GM18517 (cell line): ENCODE measurements around the gene MFSD6.

Source experiments
- ATAC-seq: cut with Tn5 transposase; IDR thresholded peaks from one replicate; pipeline ENCODE4 v1.9.1; 2021; ENCODE audit warnings: mild to moderate bottlenecking, moderate library complexity; ENCODE audit not compliant: unreplicated experiment

MFSD6 gene

DNA sequence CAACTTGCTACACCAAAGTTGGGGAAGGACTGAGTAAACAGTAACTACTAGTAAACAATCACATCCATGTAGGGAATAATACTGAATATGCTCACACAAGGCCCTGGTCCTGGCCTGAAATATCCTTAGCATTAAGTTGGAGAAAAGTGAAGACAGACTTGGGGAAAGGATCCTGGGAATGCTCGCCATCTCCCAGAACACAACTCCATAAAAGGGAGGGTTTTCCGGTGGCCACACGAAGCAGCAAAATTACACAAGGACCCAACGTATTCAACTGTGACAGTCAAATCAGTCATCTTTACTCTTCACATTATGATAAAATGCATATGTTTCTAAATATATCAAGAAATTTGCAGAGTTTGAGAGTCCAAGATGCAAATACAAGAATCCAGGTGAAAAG lies 119.1 kb downstream of the MFSD6 start:
- no peak for ATAC-seq

DNA sequence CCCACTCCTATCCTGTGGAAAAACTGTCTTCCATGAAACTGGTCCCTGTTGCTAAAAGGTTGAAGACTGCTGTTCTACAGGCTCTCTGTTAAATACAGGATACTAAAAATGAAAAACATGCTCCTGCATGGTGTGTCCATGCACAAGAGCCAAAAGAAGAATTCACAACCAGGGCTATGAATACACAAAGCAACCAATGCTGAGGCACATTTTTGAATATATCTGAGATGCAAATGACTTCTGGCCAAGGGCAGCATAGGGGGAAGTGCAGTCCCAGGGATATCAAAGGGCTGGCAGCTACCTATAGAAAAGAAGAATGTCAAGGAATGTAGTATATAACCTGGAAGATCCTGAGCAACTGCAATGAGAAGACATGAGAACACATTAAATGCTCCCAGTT lies 119.8 kb downstream of the MFSD6 start:
- no peak for ATAC-seq

DNA sequence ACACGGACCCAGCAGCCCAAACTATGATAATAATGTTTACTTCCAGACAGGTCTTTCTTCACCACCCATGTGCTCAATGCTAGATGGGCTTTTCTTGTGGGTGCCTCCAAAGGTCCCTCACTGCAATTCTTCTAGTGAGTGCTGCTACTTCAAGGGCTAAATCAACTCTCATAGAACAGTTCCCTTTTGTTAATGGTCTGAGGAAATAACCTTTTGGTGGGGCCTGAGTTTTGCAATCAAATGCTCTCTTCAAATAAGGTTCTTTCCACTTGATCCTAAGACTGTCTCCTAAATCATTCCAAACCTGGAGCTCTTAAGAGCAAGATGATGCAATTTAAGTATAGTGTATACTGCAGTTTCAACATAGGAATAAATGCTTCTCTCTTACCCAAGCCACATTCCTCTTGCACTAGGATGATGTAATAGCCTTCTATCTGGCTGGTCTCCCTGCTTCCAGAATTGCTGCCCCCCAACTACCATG lies 120.4 kb downstream of the MFSD6 start:
- ATAC-seq: no peak

DNA sequence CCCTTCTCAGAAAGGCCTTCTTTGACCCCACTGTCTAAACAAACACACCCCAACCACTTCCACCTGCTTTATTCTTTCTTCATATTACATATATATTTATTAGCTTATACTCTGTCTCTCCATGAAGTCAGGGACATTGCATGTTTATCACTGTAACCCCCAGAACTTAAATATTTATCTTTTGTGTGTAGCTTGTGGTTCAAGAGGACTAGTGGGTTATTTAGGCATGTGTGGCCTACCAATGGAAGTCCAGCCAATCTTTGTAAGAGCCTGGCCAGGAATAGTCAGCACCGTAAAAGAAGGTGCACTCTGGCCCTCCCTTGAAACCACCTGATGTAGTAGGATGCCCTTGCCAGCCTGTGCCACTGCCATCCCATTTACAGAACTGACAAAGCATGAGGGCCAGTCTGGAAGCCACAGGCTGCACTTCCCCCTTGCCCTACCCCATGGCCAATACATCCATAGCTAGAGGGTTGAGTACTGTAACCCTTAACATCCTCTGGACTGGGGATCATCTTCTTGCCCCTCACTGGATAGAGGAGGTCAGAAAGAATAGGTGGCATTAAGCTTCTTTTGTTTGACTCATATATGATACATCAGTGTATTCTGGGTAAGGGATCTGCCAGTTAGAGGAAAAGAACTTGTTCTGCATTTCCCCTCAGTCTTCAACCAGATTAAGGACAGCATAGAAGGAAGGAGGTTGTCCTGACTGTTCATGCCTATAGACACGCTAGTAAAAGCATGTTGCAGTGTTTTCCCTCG lies 121.5 kb downstream of the MFSD6 start:
- ATAC-seq: no peak

DNA sequence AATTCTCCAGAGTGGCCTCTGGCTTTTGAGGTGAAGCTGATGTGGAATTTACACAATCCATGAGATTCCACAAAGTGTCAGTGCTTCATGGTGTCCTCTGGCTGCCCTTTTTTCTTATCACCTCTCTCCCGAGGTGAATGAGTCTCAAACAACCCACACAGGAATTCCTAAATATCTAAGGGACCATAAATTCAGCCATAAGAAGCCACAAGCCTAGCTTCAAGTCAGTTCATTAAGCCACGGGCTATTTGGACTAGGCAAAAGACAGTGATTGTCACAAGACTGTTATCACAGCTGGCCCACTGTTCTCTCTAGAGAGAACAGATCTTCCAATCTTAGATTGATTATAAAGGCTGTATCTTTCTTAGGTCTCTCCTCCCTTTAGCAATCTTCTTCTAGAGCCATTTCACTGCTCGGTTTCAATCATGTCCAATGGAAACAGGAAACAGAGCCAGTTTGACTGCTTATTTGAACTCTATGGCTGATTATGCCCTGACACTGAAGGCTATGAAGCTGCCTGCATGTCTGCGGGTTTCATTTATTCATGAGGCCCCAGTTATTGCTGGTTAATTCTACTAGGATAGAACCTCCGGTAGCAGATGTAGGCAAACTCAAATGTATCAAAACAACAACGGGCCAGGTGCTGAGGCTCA lies 122.2 kb downstream of the MFSD6 start:
- ATAC-seq: no peak

DNA sequence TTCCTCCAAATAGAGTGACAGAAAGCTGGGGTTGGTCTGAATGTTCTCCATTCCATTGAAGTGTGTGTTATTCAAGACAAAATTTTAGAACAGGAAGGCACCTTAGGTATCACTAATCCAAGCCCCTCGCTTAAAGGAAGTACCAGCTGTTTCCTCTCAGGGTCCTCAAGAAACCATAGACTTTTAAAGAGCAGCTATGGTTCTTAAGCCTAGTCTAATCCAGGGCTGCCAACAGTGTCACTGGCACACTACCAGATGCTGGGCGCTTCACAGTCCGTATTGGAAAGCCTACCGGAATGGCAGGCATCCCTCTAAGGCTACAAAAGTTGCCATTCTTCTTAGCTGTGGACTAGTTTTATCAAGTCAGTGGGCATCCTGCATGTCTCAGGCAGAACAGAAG lies 124.4 kb downstream of the MFSD6 start:
- ATAC-seq: no peak

DNA sequence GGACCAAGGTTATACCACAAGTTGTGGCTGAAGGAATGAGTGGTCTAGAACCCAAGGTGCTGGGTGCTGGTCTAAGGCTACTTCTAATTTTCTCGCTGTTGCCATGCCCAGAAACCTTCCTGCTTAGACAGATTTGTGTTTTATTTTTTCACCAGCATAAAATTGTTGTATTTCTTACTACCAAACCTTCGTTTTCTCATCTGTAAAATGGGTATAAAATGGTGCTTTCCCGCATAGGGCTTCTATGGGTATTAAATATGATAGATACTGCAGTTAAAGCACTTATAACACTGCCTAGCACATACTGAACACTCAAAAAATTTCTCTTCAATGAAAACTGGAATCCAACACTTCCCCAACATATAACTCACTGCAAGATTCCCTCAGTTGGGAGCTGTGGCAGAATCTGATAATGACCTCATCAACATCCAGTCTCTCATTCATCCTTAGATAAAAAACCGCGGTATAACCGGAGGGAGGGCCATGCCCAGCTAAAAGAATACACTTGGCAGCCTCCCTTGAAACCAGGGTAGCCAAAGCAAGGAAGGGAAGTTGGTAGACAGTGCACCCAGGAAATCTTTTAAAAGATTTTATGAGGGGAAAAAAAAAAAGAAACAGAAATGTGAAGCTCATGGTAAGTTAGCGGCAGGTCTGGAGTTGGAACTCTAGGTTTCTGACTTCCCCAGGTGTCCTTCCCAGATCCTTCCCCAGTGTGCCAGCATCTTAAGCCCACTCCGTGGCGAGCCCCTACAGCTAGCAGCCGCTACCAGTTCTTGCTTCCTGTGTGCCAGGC lies 125.2 kb downstream of the MFSD6 start:
- ATAC-seq: no peak

DNA sequence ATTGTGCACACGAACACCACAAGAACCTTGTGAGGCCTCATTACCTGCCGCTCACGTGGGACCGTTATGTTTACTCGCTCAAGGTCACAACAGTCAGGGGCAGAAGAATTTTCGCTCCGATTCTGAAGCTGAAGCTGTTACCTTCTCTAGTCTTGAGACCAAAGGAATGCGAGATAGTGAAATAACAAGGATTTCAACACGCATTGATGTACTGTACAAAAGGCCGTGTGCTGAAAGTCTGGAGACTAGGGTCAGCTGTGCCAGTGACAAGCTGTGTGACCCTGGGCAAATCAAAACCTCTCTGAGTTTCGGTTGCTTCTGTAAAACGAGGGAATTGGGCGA lies 125.8 kb downstream of the MFSD6 start:
- peak; percentile 19 for ATAC-seq

DNA sequence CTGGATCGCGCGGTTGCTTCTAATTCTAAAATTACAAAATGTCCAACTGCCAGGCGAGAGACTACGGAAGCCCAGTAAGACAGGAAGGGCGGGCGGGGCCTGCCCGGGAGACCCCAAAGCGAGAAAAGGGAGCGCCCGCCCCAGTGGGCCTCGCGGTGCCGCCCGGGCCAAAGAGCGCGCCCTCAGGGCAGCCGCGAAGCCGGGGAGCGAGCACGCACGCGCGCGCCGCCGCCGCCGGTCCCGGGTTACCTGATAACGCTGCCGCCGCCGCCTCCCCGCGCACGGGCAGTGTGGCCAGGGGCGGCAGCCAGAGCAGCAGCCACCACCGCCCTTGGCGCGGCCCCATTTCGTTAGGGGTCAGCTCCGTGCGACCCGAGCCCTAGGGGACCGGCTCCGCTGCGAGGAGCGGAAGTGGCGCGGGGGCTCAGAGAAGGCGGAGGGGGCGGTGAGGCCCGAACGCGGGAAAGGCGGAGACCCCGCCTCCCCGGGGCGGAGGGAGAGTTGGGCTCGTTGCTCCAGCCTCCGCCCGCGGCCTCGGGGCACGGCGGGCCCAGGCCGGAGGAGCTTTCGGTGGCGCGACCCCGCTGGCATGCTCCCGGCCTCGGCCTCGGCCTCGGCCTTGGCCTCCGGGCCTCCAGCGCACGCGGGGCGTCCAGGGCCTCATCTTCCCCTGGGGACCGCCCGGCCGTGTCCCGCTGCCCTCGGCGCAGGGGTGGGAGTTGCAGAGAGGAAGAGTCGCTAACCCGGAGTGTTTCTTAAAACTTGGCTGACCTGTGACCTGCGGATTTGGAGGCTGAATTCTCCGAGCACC lies 126.4 kb downstream of the MFSD6 start, which contains the start of gene NEMP2:
NEMP2 (minus strand) TSS at position 413 of the 811 bp plus-strand sequence; CDS start at position 346, 67 bp downstream.
- peak; percentile 74 for ATAC-seq

DNA sequence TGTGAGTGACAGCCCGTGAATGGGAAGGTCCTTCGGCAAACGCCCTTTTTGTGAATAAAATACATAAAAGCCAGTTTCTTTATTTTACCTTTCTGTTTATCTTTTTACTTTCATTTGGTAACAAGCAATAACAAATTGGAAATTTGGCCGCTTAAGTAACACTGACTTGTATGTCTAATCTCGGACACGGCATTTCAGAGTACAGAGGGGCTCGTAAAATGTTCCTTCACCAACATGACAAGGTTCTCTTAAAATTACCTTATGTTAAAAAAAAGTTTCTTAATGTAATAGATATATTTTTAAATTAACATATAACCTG lies 126.9 kb downstream of the MFSD6 start:
- ATAC-seq: no peak

DNA sequence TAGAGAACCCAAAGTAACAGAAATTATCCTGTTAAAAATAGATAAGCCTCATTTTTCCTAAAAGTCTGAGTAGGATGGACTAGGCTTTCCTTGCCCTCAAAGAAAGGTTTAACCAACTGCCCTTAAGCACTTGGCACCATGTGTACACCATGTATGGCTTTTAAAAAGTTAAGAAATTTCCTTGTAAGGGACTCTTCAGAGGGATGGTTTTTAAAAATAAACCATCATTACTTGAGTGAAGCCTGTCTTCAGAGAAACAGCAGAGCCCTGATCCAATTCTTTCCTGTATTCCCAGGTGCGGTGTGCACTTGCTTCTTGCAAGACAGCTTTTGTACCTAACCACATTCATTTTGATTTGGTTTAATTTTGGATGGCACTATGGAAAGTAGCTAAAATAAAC lies 127.4 kb downstream of the MFSD6 start:
- no peak for ATAC-seq

DNA sequence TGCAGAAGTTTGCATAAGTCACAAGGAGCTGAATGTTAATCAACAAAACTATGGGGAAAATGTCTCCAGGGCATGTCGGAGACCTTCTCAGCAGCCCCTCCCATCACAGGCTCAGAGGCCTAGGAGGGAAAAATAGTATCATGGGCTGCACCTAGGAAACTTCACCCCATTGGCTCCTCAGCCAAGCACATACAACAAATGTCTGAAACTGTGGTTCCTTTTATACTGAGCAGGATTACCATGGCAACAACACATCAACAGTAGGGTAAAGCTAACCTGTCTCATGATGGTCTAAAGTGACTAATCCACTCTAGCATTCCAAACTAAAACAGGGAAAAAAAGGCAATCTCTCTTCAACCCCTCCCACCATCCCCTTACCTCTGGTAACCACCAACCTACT lies 129.6 kb downstream of the MFSD6 start:
- ATAC-seq: no peak

DNA sequence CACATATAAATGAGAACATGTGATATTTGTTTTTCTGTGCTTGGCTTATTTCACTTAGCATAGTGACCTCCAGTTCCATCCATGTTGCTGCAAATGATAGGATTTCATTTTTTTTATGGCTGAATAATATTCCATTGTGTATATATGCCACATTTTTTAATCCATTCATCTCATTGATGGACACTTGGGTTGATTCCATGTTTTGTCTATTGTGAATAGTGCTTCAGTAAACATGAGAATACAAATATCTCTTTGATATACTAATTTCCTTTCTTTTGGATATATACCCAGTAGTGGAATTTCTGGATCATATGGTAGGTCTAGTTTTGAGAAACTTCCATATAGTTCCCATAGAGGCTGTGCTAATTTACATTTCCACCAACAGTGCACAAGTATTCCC lies 130.0 kb downstream of the MFSD6 start:
- no peak for ATAC-seq

DNA sequence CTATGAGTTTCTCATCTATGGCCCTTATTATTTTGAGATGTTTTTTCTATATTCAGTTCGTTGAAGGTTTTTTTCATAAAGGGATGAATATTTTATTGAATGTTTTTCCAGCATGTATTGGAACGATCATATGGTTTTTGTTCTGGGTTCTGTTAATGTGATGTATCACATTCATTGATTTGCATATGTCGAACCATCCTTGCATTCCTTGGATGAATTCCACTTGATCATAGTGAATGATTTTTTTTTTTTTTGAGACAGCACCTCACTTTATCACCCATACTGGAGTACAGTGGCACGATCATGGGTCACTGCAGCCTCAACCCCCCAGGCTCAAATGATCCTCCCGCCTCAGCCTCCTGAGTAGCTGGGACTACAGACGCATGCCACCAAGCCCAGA lies 131.9 kb downstream of the MFSD6 start:
- ATAC-seq: no peak

DNA sequence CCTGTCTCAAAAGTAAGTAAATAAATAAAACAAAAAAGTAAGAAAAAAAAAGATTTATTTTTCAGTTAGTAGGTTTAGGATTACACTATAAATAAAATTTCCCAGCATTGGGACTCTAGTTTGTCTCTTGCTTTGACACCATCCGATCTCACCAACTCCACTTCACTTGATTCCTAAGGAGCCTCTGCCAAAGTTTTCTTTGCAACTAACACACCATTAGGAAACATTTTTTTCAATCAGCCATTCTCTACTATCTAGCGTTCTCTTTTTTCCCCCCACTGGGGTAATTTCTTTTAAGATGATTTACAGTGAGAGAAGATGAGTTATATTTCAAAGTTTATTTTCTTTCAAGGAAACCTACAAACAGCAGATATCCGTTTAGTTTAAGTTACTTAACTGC lies 136.9 kb downstream of the MFSD6 start:
- ATAC-seq: no peak

DNA sequence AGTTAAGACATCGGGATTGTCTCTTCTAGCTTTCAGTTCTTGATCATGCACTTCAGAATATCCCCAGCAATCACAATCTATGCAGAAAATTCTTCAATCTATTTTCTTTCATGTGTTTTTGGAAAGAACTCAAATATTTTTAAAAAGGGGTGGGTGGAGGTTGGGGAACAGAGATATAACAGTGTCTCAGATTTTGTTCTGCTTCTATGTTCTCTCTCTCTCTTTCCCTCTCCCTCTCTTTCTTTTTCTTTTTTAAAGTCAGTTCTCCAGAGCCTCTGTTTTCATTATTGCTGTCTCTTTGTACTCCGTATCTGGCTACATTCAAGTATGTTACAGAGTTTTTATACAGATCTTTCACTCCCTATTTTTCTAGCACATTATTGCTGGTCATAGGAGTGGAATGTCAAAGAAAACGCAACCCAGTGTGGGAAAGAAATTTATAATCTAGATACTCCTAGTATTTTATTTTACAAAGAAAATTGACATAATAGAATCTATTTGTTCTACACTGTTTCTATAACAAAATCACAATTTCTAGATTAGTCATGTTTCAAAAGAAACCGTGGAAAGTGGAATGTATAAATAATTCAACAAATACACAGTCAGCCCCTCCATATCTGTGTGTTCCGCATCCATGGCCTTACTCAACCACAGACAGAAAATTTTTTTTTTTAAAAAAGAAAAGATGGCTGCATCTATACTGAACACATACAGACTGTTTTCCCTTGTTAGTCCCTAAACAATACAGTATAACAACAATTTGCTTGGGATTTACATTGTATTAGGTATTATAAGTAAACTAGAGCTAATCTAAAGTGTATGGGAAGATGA lies 137.6 kb downstream of the MFSD6 start:
- no peak for ATAC-seq

DNA sequence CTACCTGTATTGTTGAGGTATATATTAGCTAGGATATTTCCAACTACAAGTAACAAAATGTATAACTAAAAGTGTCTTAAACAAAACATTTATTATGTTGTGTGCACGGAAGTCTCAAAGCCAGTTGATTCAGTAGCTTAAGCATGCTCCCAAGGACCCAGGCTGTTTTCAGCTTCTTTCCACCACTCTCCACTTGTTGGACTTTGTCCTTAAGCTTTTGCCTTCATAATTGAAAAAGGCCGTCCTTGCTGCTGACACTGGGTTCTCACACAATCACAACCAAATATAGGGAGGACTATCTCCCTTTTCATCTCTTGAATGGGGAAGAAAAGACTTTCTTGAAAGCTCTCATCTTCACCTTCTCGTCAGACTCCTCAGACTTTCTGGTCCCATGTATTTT lies 138.6 kb downstream of the MFSD6 start:
- no peak for ATAC-seq

DNA sequence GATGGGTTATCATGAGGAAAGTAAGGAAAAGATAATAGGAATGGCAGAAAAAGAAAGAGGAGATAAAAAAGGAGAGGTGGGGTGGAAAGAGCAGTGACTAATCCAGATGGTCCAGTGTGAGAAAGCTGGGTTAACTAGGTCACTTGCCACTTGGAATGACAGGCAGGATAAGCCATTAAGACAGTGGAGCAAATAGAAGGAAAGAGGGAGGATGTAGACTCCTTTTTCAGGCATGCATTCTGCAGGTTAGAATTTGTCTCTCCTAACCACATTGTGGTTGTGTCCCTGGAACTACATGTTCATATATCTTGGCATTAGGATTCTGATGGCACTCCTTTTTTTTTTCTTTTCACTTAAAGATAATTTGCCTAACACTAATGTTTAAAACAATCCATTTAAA lies 139.7 kb downstream of the MFSD6 start:
- ATAC-seq: no peak

DNA sequence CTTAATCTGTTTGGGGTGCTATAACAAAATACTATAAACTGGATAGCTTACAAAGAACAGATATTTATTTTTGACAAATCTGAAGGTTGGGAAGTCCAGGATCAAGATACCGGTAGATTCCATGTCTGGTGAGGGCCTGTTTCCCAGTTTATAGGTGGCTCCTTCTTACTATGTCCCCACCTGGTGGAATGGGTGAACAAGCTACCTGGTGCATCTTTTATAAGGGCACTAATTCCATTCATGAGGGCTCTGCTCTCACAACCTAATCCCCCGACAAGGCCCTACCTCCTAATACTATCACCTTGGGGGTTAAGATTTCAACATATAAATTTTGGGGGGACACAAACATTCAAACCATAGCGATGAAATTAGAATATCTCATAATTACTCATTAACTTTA lies 142.0 kb downstream of the MFSD6 start:
- no peak for ATAC-seq
